Measurements from ENCODE around the gene SH3RF1. TPM values are rescaled to one million over a fixed set of nuclear protein-coding genes. Genes with fewer than 3 reads are reported as not detected.

SH3RF1 gene
- total RNA-seq, 1 experiment from 2014 or later: 59.5 TPM

- H3K9me3 ChIP-seq (ENCODE audit: control insufficient read depth in 1 of 2, insufficient read depth in 1 of 2, low read depth in 1 of 2, low read length in 2 of 2): no peaks in the 10 kb centered on the region
- BruUV-seq (replicated peaks): no TSS peak
- H3K36me3 ChIP-seq (ENCODE audit: control insufficient read depth in 1 of 2, insufficient read depth in 2 of 2, low read length in 2 of 2): no peaks in the 10 kb centered on the region
- H2AFZ ChIP-seq (ENCODE audit: low read depth, low read length, poor library complexity, severe bottlenecking): no peak overlapping the region
- no peak overlapping the region for H3K9ac ChIP-seq (ENCODE audit: low read length)
- no peak overlapping the region for H3K4me3 ChIP-seq (replicated peaks in 1 of 2; ENCODE audit: low read depth in 1 of 2, low read length in 2 of 2)
- POLR2A ChIA-PET: interaction anchor here (1.6 kb wide), 1 partner anchor 26 kb away, joined by 4 read pairs; no protein-coding TSS in a partner anchor
- H3K4me1 ChIP-seq (ENCODE audit: control insufficient read depth in 1 of 2, insufficient read depth in 2 of 2, low read length in 2 of 2): peaks cover 3 to 10% of the 10 kb centered on the region in 2 experiments
- H3K79me2 ChIP-seq (ENCODE audit: insufficient read depth, low read length): peaks cover 9% of the 10 kb centered on the region; the same call in 1 of the 2 replicates
- ATAC-seq (no peak), DNase-seq (ENCODE audit: low read depth, low spot score) (no peak)
- H3K27me3 ChIP-seq (ENCODE audit: insufficient read depth, low read length): no peaks in the 10 kb centered on the region
- H4K20me1 ChIP-seq (ENCODE audit: insufficient read depth): no peaks in the 10 kb centered on the region
- H3K27ac ChIP-seq (ENCODE audit: low read depth, low read length): no peak overlapping the region
- no peak for TF ChIP-seq ELF1 (IDR thresholded peaks at IDR 0.05; ENCODE audit: borderline replicate concordance, low read depth)
- TF ChIP-seq TCF7L2 (IDR thresholded peaks at IDR 0.05; ENCODE audit: borderline replicate concordance, extremely low read depth, insufficient read depth, insufficient read length): no peak
- TF ChIP-seq RAD21 (IDR thresholded peaks at IDR 0.05; ENCODE audit: low read depth): no peak
- TF ChIP-seq POLR2A (IDR thresholded peaks at IDR 0.05; ENCODE audit: borderline replicate concordance, extremely low read depth, insufficient read depth, insufficient read length): no peak
- TF ChIP-seq SRF (IDR thresholded peaks at IDR 0.05; ENCODE audit: low read depth): no peak
- TF ChIP-seq POLR2AphosphoS5 (IDR thresholded peaks at IDR 0.05; ENCODE audit: low read depth, low read length): no peak
- TF ChIP-seq CBX3 (IDR thresholded peaks at IDR 0.05; ENCODE audit: low read depth): no peak
- TF ChIP-seq EZH2 (IDR thresholded peaks at IDR 0.05): no peak
- no peak for TF ChIP-seq FOSL1 (IDR thresholded peaks at IDR 0.05; ENCODE audit: low read depth)
- TF ChIP-seq ZFX (IDR thresholded peaks at IDR 0.05): no peak
- TF ChIP-seq JUND (IDR thresholded peaks at IDR 0.05): no peak
- TF ChIP-seq ZBTB33 (IDR thresholded peaks at IDR 0.05; ENCODE audit: extremely low read depth, insufficient replicate concordance, low read length): no peak
- no peak for TF ChIP-seq EGR1 (IDR thresholded peaks at IDR 0.05; ENCODE audit: low read depth)
- TF ChIP-seq SP1 (IDR thresholded peaks at IDR 0.05; ENCODE audit: low read depth): no peak
- TF ChIP-seq CEBPB (IDR thresholded peaks at IDR 0.05; ENCODE audit: low read depth): no peak
- no peak for TF ChIP-seq MAX (IDR thresholded peaks at IDR 0.05)
- TF ChIP-seq EZH2phosphoT487 (IDR thresholded peaks at IDR 0.05; ENCODE audit: borderline replicate concordance): no peak
- TF ChIP-seq REST (IDR thresholded peaks at IDR 0.05; ENCODE audit: low read depth): no peak
- TF ChIP-seq CTCF (IDR thresholded peaks at IDR 0.05 in 2 of 3, conservative IDR thresholded peaks at IDR 0.05 in 1 of 3; ENCODE audit: borderline replicate concordance in 1 of 3, insufficient read depth in 1 of 3, low read depth in 2 of 3, low read length in 2 of 3): no peak
- no peak overlapping the region for H3K4me2 ChIP-seq (ENCODE audit: low read length)
- CTCF ChIA-PET: no interaction called here
- intact Hi-C loops (cut with micrococcal nuclease): no loop called here
- RAD21 ChIA-PET (ENCODE audit: low non-redundant PET in 1 of 2, low total read pairs in 2 of 2, uncharacterized antibody in 2 of 2, unreplicated experiment in 2 of 2): no interaction called here
- no peaks in the 10 kb centered on the region for H3K9me2 ChIP-seq (ENCODE audit: insufficient read depth)
Observed at GRCh38 chr4:169142391-169142790, 128.4 kb downstream of the SH3RF1 start.
